HG03196 (cell line): ENCODE results near the gene ERAP2.
"Not testable (repeated sequence)": the region's sequence is repeated elsewhere in the genome, so short reads cannot be mapped to it uniquely, and the experiment has no call there.

Experiments used
- ATAC-seq: cut with Tn5 transposase; IDR thresholded peaks from one replicate; pipeline ENCODE4 v1.9.1; 2021; ENCODE audit not compliant: unreplicated experiment

The ERAP2 gene, protein sequence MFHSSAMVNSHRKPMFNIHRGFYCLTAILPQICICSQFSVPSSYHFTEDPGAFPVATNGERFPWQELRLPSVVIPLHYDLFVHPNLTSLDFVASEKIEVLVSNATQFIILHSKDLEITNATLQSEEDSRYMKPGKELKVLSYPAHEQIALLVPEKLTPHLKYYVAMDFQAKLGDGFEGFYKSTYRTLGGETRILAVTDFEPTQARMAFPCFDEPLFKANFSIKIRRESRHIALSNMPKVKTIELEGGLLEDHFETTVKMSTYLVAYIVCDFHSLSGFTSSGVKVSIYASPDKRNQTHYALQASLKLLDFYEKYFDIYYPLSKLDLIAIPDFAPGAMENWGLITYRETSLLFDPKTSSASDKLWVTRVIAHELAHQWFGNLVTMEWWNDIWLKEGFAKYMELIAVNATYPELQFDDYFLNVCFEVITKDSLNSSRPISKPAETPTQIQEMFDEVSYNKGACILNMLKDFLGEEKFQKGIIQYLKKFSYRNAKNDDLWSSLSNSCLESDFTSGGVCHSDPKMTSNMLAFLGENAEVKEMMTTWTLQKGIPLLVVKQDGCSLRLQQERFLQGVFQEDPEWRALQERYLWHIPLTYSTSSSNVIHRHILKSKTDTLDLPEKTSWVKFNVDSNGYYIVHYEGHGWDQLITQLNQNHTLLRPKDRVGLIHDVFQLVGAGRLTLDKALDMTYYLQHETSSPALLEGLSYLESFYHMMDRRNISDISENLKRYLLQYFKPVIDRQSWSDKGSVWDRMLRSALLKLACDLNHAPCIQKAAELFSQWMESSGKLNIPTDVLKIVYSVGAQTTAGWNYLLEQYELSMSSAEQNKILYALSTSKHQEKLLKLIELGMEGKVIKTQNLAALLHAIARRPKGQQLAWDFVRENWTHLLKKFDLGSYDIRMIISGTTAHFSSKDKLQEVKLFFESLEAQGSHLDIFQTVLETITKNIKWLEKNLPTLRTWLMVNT

DNA sequence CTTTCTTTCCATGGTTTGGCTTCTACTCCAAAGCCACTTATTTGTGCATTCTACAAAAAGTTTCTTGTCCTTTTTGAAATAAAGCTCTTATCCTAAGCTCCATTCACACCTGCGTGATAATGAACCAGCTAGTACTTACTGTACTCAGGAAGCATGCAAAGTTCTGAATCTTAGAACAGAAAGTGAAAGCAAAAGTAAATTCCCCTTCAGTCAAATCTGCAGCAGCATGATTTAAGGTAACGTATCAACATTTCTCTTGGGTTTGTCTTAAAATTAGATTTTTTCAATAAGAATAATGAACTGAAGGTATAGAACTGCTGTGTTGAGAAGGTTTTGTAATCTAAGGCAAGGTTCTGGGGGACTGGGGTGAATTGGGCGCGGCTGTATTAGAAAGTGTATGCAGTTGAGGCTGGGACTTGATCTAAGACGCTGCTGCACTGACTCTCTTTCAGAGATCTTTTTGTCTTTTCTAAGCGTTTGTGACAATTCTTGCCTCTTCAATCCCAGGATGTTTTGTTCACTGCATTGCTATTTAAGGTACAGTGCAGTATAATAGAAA is at the start of gene ERAP2:
TSS of gene ERAP2 (plus strand) at position 209 of the 559 bp plus-strand sequence. CDS start 3,186 bp downstream, outside the sequence.
- peak; percentile 50 for ATAC-seq

DNA sequence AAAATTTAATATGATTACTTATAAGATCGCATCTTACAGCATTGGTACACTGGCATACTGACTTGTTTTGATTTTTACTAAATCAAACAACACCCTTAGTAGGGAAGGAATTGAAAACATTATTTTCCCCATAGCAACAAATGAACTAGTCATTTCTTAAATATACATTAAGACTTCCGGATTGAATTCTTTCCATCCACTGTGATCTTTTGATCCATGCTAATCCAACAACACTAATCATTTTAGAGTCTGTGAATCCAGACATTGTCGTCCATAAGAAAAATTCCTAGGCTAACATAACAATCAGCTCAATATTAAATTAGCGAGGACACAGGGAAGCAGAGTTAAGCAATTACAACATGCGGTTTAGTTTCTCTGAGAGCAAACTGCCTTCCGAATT is 47.0 kb upstream of the ERAP2 start:
- ATAC-seq: no peak

DNA sequence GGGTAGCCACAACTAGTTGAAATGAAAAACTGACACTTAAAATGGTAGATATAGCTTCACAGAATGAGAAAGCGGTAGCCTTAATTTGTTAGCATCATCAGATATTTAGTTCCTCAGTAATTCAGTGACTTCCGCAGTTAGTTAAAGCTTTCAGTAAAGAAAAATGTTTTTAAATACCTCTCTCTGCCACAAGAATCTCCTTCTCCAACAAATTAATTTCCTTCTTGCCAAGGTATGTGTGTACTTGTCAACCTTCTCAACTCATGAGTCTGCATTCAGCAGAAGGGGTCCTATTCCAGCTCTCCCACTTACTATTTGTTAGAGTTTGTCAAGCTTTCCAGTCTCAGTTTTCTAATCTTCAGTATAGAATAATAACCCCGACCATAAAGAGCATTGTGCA is 42.3 kb upstream of the ERAP2 start:
- ATAC-seq: no peak

DNA sequence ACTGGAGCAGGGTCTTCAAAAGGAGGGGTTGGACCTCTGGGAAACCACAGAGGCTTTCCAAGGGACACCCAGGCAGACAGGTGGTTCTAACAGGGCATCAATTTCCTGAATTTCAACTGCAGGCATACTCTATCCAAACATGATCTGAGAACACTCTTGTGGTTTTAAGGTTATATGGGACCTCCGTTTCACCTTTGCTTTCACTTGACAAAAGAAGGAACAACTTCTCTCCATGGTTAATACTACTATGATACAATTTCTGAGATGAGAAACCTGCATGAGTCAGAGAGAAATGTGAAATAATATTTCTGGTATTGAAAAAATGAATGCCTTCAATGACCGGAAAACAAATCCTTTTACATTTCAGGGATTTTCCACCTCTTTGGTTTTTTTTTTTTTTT is 40.5 kb upstream of the ERAP2 start:
- ATAC-seq: no peak

DNA sequence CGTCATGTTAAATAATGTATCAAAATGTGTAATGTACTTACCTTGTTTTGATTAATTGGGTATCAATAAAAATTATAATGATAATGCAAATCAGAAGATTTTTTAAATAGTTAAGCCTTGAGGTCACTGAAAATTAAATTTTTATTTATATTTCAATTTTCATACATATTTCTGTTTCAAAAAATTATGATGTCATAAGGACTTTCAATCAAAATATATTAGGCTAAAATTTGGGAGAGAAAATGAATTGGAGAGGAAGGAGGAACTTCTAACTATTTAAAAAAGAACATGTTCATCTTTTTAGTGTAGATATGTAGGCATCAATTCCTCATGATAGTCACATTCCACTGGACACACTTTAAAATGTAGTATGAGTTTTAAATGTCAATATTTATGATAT is 39.5 kb upstream of the ERAP2 start:
- no peak for ATAC-seq

DNA sequence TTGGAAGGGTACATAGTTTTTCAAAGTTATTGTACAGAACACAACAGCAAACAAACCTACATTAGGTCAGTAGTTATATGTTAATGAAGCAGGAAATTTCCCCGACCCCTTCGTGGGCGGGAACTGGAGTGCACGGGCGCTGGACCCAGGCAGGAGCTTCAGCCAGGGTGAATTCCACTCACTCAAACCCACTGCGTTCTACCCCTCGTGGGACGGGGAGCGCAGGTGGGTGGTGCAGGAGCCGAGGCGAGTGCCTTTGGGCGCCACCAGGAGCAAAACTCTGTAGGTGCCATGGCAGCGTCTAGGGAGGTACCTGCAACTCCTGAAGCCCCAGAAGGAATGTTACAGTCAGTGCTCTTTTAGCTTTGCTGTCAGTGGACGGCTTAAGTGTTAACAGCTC is 39.0 kb upstream of the ERAP2 start:
- no peak for ATAC-seq

DNA sequence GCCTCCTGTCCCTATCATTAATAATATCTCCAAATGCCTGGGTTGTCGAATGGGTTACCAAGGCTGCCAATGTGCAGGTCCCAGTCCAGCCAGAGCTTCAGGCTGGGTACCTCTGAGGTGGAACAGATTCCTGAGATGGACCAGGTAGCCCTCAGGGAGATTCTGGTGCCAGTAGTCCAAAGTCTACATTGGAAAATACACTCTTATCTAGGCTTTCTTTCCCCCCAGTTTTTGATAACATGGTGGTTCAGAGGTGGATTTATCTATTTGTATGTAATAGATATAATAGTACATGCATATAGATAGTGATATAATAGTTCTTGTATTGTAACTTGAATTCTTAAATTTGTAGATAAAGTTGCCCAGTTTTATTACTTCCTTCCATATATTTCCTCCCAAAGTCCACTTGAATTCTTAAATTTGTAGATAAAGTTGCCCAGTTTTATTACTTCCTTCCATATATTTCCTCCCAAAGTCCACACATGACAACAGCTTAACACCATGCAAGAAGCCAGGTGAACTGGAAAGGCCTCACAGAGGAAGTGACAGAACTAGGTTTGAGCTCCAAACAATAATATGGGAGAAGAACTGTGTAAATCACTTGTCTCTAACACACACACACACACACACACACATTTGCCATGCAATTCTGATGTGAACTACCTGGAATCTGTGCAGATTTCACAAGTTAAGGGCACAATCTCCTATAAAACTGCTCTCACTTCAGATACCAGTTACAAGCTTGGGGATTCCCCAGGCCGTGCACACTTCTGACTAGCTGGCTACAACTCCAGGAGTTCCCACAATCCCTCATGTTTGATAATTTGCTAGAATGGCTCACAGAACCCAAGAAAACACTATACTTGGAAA is 37.9 kb upstream of the ERAP2 start:
- no peak for ATAC-seq

DNA sequence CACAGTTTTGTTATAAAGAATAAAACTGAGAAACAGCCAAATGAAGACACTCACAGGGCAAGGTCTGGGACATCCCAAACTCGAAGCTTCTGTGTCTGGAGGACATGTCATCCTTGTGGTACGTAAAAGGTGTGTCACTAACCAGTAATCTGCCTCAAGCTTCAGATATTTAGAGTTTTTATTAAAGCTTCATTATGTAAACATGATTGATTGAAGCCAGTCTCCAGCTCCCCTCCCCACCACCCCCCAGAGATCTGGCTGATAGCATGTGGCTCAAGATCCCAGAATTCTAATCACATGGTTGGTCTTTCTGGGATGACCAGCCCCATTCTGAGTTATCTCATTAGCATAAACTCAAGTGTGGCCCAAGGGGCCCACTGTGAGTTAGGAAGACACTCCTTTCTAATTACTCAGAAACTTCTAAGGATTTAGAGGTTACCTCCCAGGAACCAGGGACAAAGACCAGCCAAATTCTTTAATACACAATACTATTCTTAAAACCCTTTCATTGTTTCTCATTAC is 37.2 kb upstream of the ERAP2 start:
- ATAC-seq: no peak

DNA sequence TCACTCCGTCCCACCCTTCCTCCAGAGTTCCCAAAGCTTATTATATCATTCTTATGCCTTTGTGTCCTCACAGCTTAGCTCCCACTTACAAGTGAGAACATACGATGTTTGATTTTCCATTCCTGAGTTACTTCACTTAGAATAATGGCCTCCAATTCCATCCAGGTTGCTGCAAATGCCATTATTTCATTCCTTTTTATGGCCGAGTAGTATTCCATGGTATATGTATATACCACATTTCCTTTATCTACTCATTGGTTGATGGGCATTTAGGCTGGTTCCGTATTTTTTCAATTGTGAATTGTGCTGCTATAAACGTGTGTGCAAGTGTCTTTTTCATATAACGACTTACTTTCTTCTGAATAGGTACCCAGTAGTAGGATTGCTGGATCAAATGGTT is 34.4 kb upstream of the ERAP2 start:
- ATAC-seq: not testable (repeated sequence)

DNA sequence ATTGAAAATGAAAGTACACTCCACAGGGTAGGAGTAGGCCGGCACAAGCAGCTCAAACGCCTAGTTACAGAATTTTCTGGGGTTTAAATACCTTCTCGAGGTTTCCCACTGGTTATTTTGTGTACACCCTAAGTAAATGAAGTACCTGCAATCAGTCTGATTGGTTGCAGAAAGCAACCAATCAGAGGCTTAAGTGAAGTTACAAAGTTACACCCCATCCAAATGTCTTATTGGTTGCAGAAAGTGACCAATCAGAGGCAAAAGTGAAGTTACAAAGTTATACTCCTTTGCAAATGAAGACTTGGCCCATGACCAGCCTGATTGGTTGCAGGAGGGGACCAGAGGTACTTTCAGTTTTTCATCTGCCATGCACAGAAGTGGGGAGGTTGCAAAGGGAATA is 33.2 kb upstream of the ERAP2 start:
- no peak for ATAC-seq

DNA sequence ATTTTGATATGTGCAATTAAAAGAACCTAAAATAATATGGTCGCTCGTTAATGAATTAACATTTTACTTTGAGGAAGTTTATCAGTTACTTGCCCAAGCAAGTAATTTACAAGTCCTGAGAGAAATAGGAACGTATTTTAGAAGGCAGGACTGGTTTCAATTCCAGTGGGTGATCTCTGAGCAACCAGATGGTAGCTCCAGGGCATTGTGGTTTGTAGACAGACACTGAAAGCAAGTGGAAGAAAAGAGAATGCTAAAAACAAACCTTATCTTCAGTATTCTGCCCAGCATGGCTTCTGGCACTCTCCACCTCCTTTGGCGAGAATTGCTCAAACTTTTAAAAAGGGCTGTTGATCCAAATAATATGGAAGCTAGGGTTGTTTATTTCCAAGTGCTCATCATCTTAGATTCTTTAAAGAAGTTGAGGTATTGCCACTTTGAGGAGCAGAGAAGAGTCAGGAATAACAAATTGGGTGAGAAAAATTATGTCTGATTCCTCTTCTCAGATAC is 31.8 kb upstream of the ERAP2 start:
- ATAC-seq: no peak

DNA sequence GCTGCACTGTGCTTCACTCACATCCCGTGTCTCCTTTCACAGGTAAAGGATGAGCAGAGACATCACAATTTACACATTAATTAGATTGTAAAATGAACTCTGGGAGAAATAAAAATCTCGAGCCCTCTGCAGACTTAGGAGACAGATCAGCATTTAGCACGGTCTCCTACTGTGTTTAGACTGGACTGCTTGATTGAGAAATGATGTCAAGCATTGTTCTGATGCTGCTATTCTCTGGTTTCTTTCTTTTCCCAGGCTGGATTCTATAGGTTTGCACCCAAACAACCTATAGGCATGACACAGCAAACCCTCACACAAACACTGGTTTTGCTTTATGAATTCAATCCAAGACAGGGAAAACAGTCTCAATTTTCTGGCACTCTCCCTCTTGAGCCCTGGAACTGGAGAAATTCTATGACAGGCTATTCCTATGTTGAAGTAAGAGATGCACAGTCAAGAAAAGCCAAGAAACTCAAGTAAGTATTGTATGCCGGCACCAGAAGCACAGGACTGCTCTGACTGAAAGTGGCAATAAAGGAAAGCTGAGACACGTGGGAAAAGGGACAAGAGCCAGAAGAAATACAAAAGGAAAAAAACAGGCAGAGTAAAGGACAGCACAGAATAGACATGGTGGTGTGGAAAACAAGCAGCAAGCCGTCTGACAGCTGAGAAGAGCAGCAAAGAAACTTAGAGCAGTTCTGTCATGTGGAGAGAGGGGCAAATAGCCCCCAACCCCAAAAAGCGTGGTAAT is 24.8 kb upstream of the ERAP2 start:
- no peak for ATAC-seq

DNA sequence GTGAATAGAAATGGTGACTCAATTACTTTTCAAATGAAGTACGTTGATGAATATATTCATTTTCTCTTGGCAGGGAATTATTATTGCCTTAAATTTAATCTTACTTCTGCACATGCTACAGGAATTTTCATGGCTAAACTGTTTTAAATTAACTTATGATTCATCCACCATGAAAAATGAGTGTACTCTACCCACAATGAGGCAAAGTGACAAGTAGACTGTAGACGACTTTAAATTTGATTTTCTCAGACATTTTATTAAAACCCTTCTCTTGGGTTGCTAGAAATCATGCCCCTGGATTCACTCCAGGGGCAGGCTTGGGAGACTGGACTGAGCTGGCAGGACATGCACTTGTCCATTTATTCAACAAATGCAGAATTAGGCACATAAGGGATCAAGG is 23.5 kb upstream of the ERAP2 start:
- ATAC-seq: no peak

DNA sequence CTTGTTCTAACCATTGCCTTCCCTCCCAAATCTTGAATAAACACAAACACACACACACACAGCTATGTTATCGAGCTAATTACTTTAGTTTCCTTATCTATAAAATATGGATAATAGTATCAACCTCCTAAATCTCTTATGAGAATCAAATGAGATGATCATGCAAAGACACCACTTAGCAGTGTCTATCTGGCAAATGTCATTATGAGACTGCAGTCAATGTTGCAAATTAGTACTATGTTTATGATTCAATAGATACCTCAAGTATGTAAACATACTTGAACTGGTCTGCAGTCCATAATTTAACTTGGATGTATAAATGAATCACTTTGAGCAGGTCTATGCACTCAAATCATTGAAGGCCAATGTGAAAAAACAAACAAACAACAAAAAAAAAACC is 22.2 kb upstream of the ERAP2 start:
- no peak for ATAC-seq

DNA sequence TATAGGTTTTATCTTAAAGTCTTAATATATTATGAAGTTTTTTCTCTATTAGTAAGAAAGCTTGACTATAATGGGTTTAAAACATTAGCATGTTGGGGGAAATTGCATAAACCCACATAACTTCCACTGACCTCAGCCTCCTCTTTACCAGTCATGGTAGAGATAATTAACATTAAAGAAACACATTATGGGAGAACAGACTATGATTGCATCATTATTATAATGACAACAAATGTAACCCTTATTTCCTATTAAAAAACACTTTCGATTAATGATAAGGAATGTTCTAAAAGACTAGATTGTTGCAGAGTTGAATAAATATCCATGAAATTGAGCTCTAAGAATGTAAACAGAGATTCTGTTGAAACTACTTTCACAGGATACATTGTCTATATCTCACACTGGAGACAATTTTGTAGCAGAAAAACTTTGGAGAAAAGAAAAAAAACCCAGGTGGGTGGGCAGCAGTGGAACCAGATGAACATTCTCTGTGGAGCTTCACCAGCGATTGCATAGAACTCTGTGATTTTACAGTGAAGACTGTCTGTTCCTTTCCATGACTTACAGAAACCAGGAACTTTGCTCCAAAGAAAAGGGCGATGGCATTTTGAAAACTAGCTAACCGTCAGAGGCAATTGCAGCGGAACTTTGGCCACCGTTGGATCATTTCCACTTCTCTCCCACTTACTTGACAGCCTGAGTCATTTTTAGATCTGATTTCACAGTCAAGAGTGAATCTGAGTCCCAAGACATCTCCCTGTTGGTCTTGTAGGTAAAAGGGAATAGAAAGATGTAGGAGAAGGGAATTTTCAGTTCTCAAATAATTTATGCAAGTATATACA is 21.0 kb upstream of the ERAP2 start:
- ATAC-seq: no peak

DNA sequence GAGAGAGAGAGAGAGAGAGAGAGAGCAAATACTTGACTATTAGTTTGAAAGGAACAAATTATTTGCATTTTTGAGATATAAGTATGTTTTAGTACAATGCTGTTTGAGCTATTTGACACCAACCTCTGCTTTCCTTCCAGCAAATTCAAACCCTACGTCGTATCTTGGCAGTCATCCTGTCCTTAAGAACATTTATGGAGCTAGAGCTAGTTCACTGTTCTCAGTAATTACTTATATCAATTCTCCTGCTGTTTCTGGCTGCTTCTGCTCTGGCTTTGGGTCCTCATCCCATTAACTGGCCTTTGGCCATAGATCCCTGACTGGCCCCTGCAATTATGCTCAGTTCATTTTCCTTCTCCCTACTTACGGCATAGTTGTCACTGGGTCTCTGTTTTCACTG is 19.9 kb upstream of the ERAP2 start:
- no peak for ATAC-seq

DNA sequence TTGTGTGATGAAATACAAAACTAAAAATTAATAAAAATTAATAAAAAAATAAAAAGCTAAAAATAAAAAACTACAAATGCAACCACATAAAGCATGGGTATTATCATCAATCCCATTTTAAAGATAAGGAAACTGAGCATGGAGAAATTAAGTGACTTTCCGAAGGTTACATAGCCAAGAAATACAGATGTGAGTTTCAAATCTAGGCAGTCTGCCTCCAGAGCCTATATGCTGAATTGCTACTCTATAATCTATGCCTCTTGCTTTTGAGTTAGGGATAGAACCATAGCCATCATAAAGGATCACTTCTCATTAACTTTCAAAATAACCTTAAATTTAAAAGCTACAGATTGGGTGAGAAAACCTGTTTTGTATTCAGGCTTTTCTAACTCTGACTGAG is 18.8 kb upstream of the ERAP2 start:
- ATAC-seq: no peak

DNA sequence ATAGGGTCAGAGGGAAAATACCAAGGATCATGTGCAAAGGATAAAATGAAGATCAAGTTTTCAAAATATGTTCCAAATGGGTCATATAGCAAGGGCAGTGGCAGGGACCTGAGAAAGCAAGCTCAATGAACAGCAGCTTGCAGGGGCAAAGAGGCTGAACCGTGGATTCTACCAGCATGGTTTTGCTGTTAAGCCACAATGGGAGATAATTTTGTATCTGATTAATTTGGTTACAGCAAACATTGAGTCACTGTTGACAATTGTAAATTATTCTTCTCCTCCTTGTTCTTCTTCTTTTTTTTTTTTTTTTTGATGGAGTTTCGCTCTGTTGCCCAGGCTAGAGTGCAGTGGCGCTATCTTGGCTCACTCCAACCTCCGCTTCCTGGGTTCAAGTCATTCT is 18.4 kb upstream of the ERAP2 start:
- no peak for ATAC-seq

DNA sequence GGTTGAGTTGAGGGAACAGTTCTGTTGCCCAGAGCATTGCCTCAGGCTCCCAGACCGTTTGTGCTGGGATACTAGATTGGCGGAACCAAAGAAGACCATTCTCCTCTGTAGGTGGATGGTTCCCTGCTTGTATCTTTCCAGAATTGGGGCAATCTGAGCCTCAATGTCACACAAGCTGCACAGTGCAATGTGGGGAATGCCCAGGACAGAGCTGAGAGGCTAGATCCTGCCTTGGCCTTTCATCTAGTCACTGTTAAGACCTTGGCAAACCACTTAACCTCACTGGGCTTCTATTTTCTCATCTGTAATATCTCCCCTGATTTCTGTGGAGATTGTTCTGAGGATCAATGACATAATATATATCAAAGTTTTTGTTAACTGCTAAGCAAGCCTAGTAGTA is 16.9 kb upstream of the ERAP2 start:
- ATAC-seq: no peak
